ENCODE results near the gene SIRPD. TPM values are rescaled to one million over a fixed set of nuclear protein-coding genes. Genes with fewer than 3 reads are reported as not detected.

Gene SIRPD
- total RNA-seq, 5 donors from 2014 or later (not counting 1 experiment from before 2014, with no cell fraction given) = 0.19 to 0.25 (median 0.23) TPM; not detected in 2

- H3K4me1 ChIP-seq (ENCODE audit: control insufficient read depth in 1 of 2, extremely low read depth in 1 of 2, insufficient read depth in 2 of 2, low read length in 2 of 2) = no peaks in the 10 kb centered on the region
- no peaks in the 10 kb centered on the region for H3K36me3 ChIP-seq (ENCODE audit: control insufficient read depth in 2 of 2, extremely low read depth in 1 of 2, insufficient read depth in 1 of 2, low read length in 1 of 2)
- CTCF ChIA-PET = interaction anchor here (0.7 to 2.1 kb wide), 2 partner anchors 237 to 242 kb away, joined by 3 to 15 read pairs; no protein-coding TSS in a partner anchor
- no peak overlapping the region for H3K27ac ChIP-seq (ENCODE audit: low read length)
- POLR2A ChIA-PET = no interaction called here
- Mint-ChIP-seq H3K4me1 (peaks cover 4 to 22% (median 13%) of the 10 kb centered on the region in 3 donors), H3K9me3 (no peaks in the 10 kb centered on the region), H3K27ac (no peak overlapping the region), H3K4me3 (no peak overlapping the region), H3K36me3 (no peaks in the 10 kb centered on the region), H3K27me3 (peaks cover 0 to 7% of the 10 kb centered on the region in 2 donors)
- no peak for ATAC-seq (replicated peaks in 1 of 4)
- no peak for DNase-seq
- no peaks in the 10 kb centered on the region for H3K9me3 ChIP-seq
- no CpG with 5 or more reads among the region's 5 CpGs for WGBS (ENCODE audit: insufficient coverage)
- peaks cover 0 to 5% of the 10 kb centered on the region in 2 experiments for H3K27me3 ChIP-seq (replicated peaks in 1 of 2; ENCODE audit: control insufficient read depth in 2 of 2, extremely low read depth in 1 of 2, insufficient read depth in 2 of 2, low read length in 1 of 2)
- no peak overlapping the region for H3K4me3 ChIP-seq (ENCODE audit: control insufficient read depth in 1 of 2, extremely low read depth in 1 of 2, low read length in 1 of 2)
Measured at GRCh38 chr20:1534526-1534925, 23.0 kb downstream of the SIRPD start.

- H3K36me3 Mint-ChIP-seq = no peaks in the 10 kb centered on the region
- Histone ChIP-seq H3K4me1 (ENCODE audit: control insufficient read depth in 1 of 2, extremely low read depth in 1 of 2, insufficient read depth in 2 of 2, low read length in 2 of 2) (no peaks in the 10 kb centered on the region), H3K27me3 (replicated peaks in 1 of 2; ENCODE audit: control insufficient read depth in 2 of 2, extremely low read depth in 1 of 2, insufficient read depth in 2 of 2, low read length in 1 of 2) (peaks cover 0 to 5% of the 10 kb centered on the region in 2 experiments), H3K4me3 (ENCODE audit: control insufficient read depth in 1 of 2, extremely low read depth in 1 of 2, low read length in 1 of 2) (no peak overlapping the region), H3K9me3 (no peaks in the 10 kb centered on the region), H3K36me3 (ENCODE audit: control insufficient read depth in 2 of 2, extremely low read depth in 1 of 2, insufficient read depth in 1 of 2, low read length in 1 of 2) (no peaks in the 10 kb centered on the region), H3K27ac (ENCODE audit: low read length) (no peak overlapping the region)
- peaks cover 4 to 16% (median 9%) of the 10 kb centered on the region in 3 donors for H3K4me1 Mint-ChIP-seq
- POLR2A ChIA-PET = no interaction called here
- ATAC-seq (replicated peaks in 1 of 4) (peak in 1 of 4 experiments; percentile 43), DNase-seq (peak in 1 of 35 experiments; percentile 38)
- no peaks in the 10 kb centered on the region for H3K9me3 Mint-ChIP-seq
- WGBS (ENCODE audit: insufficient coverage) = no CpG with 5 or more reads among the region's 4 CpGs
- H3K27me3 Mint-ChIP-seq = peaks cover 0 to 8% of the 10 kb centered on the region in 2 donors
- no peak overlapping the region for H3K4me3 Mint-ChIP-seq
- H3K27ac Mint-ChIP-seq = no peak overlapping the region
- CTCF ChIA-PET = interaction anchor here (0.6 to 2.1 kb wide), 3 partner anchors 244 to 258 kb away, joined by 3 to 15 read pairs (median 6); no protein-coding TSS in a partner anchor
Measured at GRCh38 chr20:1533059-1533458, 24.4 kb downstream of the SIRPD start.

- POLR2A ChIA-PET = no interaction called here
- ATAC-seq (replicated peaks in 1 of 4) (no peak), DNase-seq (no peak)
- Mint-ChIP-seq H3K4me3 (no peak overlapping the region), H3K4me1 (peaks cover 0 to 4% (median 4%) of the 10 kb centered on the region in 3 donors), H3K27ac (no peak overlapping the region), H3K27me3 (peaks cover 0 to 8% of the 10 kb centered on the region in 2 donors), H3K9me3 (peaks cover 0 to 10% (median 0%) of the 10 kb centered on the region in 3 donors), H3K36me3 (no peaks in the 10 kb centered on the region)
- Histone ChIP-seq H3K4me1 (ENCODE audit: control insufficient read depth in 1 of 2, extremely low read depth in 1 of 2, insufficient read depth in 2 of 2, low read length in 2 of 2) (no peaks in the 10 kb centered on the region), H3K27ac (ENCODE audit: low read length) (no peak overlapping the region), H3K27me3 (replicated peaks in 1 of 2; ENCODE audit: control insufficient read depth in 2 of 2, extremely low read depth in 1 of 2, insufficient read depth in 2 of 2, low read length in 1 of 2) (peaks cover 0 to 8% of the 10 kb centered on the region in 2 experiments), H3K36me3 (ENCODE audit: control insufficient read depth in 2 of 2, extremely low read depth in 1 of 2, insufficient read depth in 1 of 2, low read length in 1 of 2) (no peaks in the 10 kb centered on the region), H3K4me3 (ENCODE audit: control insufficient read depth in 1 of 2, extremely low read depth in 1 of 2, low read length in 1 of 2) (no peak overlapping the region), H3K9me3 (no peaks in the 10 kb centered on the region)
- CTCF ChIA-PET = no interaction called here
- no CpG with 5 or more reads among the region's 1 CpG for WGBS (ENCODE audit: insufficient coverage)
Measured at GRCh38 chr20:1528811-1529210, 28.7 kb downstream of the SIRPD start.

- DNase-seq = no peak
- Histone ChIP-seq H3K27ac (ENCODE audit: low read length) (no peak overlapping the region), H3K27me3 (replicated peaks in 1 of 2; ENCODE audit: control insufficient read depth in 2 of 2, extremely low read depth in 1 of 2, insufficient read depth in 2 of 2, low read length in 1 of 2) (peaks cover 0 to 4% of the 10 kb centered on the region in 2 experiments), H3K4me3 (ENCODE audit: control insufficient read depth in 1 of 2, extremely low read depth in 1 of 2, low read length in 1 of 2) (no peak overlapping the region), H3K36me3 (ENCODE audit: control insufficient read depth in 2 of 2, extremely low read depth in 1 of 2, insufficient read depth in 1 of 2, low read length in 1 of 2) (no peaks in the 10 kb centered on the region), H3K9me3 (no peaks in the 10 kb centered on the region), H3K4me1 (ENCODE audit: control insufficient read depth in 1 of 2, extremely low read depth in 1 of 2, insufficient read depth in 2 of 2, low read length in 2 of 2) (no peaks in the 10 kb centered on the region)
- H3K9me3 Mint-ChIP-seq = peaks cover 0 to 10% (median 0%) of the 10 kb centered on the region in 3 donors
- peaks cover 0 to 4% (median 4%) of the 10 kb centered on the region in 3 donors for H3K4me1 Mint-ChIP-seq
- POLR2A ChIA-PET = no interaction called here
- no peak overlapping the region for H3K4me3 Mint-ChIP-seq
- no peak for ATAC-seq (replicated peaks in 1 of 4)
- no peak overlapping the region for H3K27ac Mint-ChIP-seq
- H3K36me3 Mint-ChIP-seq = no peaks in the 10 kb centered on the region
- CTCF ChIA-PET = interaction anchor here in 1 of 2 donors (0.7 kb wide), 1 partner anchor 249 kb away, joined by 3 read pairs; no protein-coding TSS in a partner anchor
- H3K27me3 Mint-ChIP-seq = peaks cover 0 to 8% of the 10 kb centered on the region in 2 donors
Measured at GRCh38 chr20:1527923-1528322, 29.6 kb downstream of the SIRPD start.

GRCh38 chr20:1526896-1527295, 30.6 kb downstream of the SIRPD start:
- H3K36me3 Mint-ChIP-seq = no peaks in the 10 kb centered on the region
- no peak overlapping the region for H3K27ac Mint-ChIP-seq
- ChIA-PET POLR2A (interaction anchor here in 1 of 2 donors (0.6 kb wide), 1 partner anchor 92 kb away, joined by 7 read pairs; no protein-coding TSS in a partner anchor), CTCF (no interaction called here)
- Histone ChIP-seq H3K4me3 (ENCODE audit: control insufficient read depth in 1 of 2, extremely low read depth in 1 of 2, low read length in 1 of 2) (no peak overlapping the region), H3K36me3 (ENCODE audit: control insufficient read depth in 2 of 2, extremely low read depth in 1 of 2, insufficient read depth in 1 of 2, low read length in 1 of 2) (no peaks in the 10 kb centered on the region), H3K9me3 (no peaks in the 10 kb centered on the region), H3K4me1 (ENCODE audit: control insufficient read depth in 1 of 2, extremely low read depth in 1 of 2, insufficient read depth in 2 of 2, low read length in 2 of 2) (no peaks in the 10 kb centered on the region), H3K27me3 (replicated peaks in 1 of 2; ENCODE audit: control insufficient read depth in 2 of 2, extremely low read depth in 1 of 2, insufficient read depth in 2 of 2, low read length in 1 of 2) (peaks cover 0 to 4% of the 10 kb centered on the region in 2 experiments), H3K27ac (ENCODE audit: low read length) (no peak overlapping the region)
- ATAC-seq (replicated peaks in 1 of 4) (no peak), DNase-seq (no peak)
- H3K27me3 Mint-ChIP-seq = peaks cover 0 to 8% of the 10 kb centered on the region in 2 donors
- peaks cover 0 to 4% (median 4%) of the 10 kb centered on the region in 3 donors for H3K4me1 Mint-ChIP-seq
- H3K4me3 Mint-ChIP-seq = no peak overlapping the region
- H3K9me3 Mint-ChIP-seq = peaks cover 0 to 10% (median 0%) of the 10 kb centered on the region in 3 donors

GRCh38 chr20:1526310-1526709, 31.2 kb downstream of the SIRPD start:
- Histone ChIP-seq H3K36me3 (ENCODE audit: control insufficient read depth in 2 of 2, extremely low read depth in 1 of 2, insufficient read depth in 1 of 2, low read length in 1 of 2) (no peaks in the 10 kb centered on the region), H3K27ac (ENCODE audit: low read length) (no peak overlapping the region), H3K27me3 (replicated peaks in 1 of 2; ENCODE audit: control insufficient read depth in 2 of 2, extremely low read depth in 1 of 2, insufficient read depth in 2 of 2, low read length in 1 of 2) (peaks cover 0 to 4% of the 10 kb centered on the region in 2 experiments), H3K9me3 (no peaks in the 10 kb centered on the region), H3K4me3 (ENCODE audit: control insufficient read depth in 1 of 2, extremely low read depth in 1 of 2, low read length in 1 of 2) (no peak overlapping the region), H3K4me1 (ENCODE audit: control insufficient read depth in 1 of 2, extremely low read depth in 1 of 2, insufficient read depth in 2 of 2, low read length in 2 of 2) (no peaks in the 10 kb centered on the region)
- H3K4me1 Mint-ChIP-seq = peaks cover 0 to 4% (median 4%) of the 10 kb centered on the region in 3 donors
- H3K27ac Mint-ChIP-seq = no peak overlapping the region
- ATAC-seq (replicated peaks in 1 of 4) (no peak), DNase-seq (no peak)
- peaks cover 0 to 12% of the 10 kb centered on the region in 2 donors for H3K27me3 Mint-ChIP-seq
- H3K4me3 Mint-ChIP-seq = no peak overlapping the region
- CTCF ChIA-PET = no interaction called here
- no peaks in the 10 kb centered on the region for H3K36me3 Mint-ChIP-seq
- POLR2A ChIA-PET = no interaction called here
- no CpG with 5 or more reads among the region's 1 CpG for WGBS (ENCODE audit: insufficient coverage)
- peaks cover 0 to 10% (median 0%) of the 10 kb centered on the region in 3 donors for H3K9me3 Mint-ChIP-seq
